Large intestine (tissue), 3 donors: ENCODE data around the gene UGGT1. TPM values are rescaled to one million over a fixed set of nuclear protein-coding genes. Genes with fewer than 3 reads are reported as not detected.

Experiments used
- DNase-seq, 2 donors: peaks; one replicate each; pipeline versions ENCODE4 v3.0.0 to v3.0.0-alpha.2; 2013
- H3K27ac ChIP-seq: one replicate; pipeline ENCODE4 v1.5.1; 2013; ENCODE audit warnings: low read length
- H3K27me3 ChIP-seq: 2 replicates; pipeline ENCODE4 v1.6.1; 2013; ENCODE audit warnings: low read length; ENCODE audit not compliant: control insufficient read depth, insufficient read depth
- H3K36me3 ChIP-seq: 2 replicates; pipeline ENCODE4 v1.6.1; 2013; ENCODE audit warnings: low read length; ENCODE audit not compliant: control insufficient read depth, insufficient read depth
- H3K4me1 ChIP-seq: one replicate; pipeline ENCODE4 v1.6.1; 2013; ENCODE audit warnings: low read length; ENCODE audit not compliant: control insufficient read depth, insufficient read depth
- H3K4me3 ChIP-seq: one replicate; pipeline ENCODE4 v1.5.1; 2013; ENCODE audit warnings: low read length
- H3K9me3 ChIP-seq: one replicate; pipeline ENCODE4 v1.6.1; 2013; ENCODE audit warnings: mild to moderate bottlenecking, low read depth, low read length, moderate library complexity; ENCODE audit not compliant: control insufficient read depth
- WGBS: methylation state at CpG from one replicate; pipeline ENCODE4 v1.1.5; 2013; ENCODE audit warnings: low lambda C conversion rate; ENCODE audit not compliant: insufficient coverage; 5-methylcytosine and 5-hydroxymethylcytosine counted together
- polyA plus RNA-seq: library from polyadenylated mRNA; unstranded; fragments of 120-200 nt; gene quantifications from one replicate; pipeline ENCODE4 v1.2.1, GENCODE V29; 2013

UGGT1 gene
- polyA plus RNA-seq, 1 donor, result 21.1 TPM

GRCh38 chr2:128103407-128103806 lies 12.4 kb downstream of the UGGT1 start:
- no peak overlapping the region for H3K27ac ChIP-seq
- H3K9me3 ChIP-seq, result no peaks in the 10 kb centered on the region
- no peaks in the 10 kb centered on the region for H3K27me3 ChIP-seq
- DNase-seq, result no peak
- no peaks in the 10 kb centered on the region for H3K4me1 ChIP-seq
- WGBS, result no CpG with 5 or more reads among the region's 1 CpG
- no peak overlapping the region for H3K4me3 ChIP-seq
- peaks cover 20% of the 10 kb centered on the region for H3K36me3 ChIP-seq

- 95% methylated on average over 4 of the region's 4 CpGs for WGBS
- H3K36me3 ChIP-seq, result peaks cover 20% of the 10 kb centered on the region
- no peaks in the 10 kb centered on the region for H3K4me1 ChIP-seq
- H3K27ac ChIP-seq, result no peak overlapping the region
- no peak overlapping the region for H3K4me3 ChIP-seq
- H3K9me3 ChIP-seq, result no peaks in the 10 kb centered on the region
- DNase-seq, result no peak
- no peaks in the 10 kb centered on the region for H3K27me3 ChIP-seq
These were observed 14.1 kb downstream of the UGGT1 start for GRCh38 chr2:128105072-128105471.

- no CpG with 5 or more reads among the region's 1 CpG for WGBS
- H3K36me3 ChIP-seq, result peaks cover 28% of the 10 kb centered on the region
- H3K4me1 ChIP-seq, result no peaks in the 10 kb centered on the region
- no peaks in the 10 kb centered on the region for H3K27me3 ChIP-seq
- H3K4me3 ChIP-seq, result no peak overlapping the region
- H3K9me3 ChIP-seq, result no peaks in the 10 kb centered on the region
- H3K27ac ChIP-seq, result no peak overlapping the region
- DNase-seq, result no peak
These were observed 17.2 kb downstream of the UGGT1 start for GRCh38 chr2:128108166-128108565.

GRCh38 chr2:128109243-128109642 lies 18.2 kb downstream of the UGGT1 start:
- Histone ChIP-seq H3K4me3 (no peak overlapping the region), H3K4me1 (no peaks in the 10 kb centered on the region), H3K36me3 (peaks cover 29% of the 10 kb centered on the region), H3K27me3 (no peaks in the 10 kb centered on the region), H3K27ac (no peak overlapping the region), H3K9me3 (no peaks in the 10 kb centered on the region)
- 80% methylated on average over 1 of the region's 4 CpGs for WGBS
- no peak for DNase-seq

GRCh38 chr2:128115921-128116623 lies 25.1 kb downstream of the UGGT1 start:
- no peak overlapping the region for H3K27ac ChIP-seq
- WGBS, result 96% methylated on average over 4 of the region's 8 CpGs
- H3K27me3 ChIP-seq, result no peaks in the 10 kb centered on the region
- H3K4me3 ChIP-seq, result no peak overlapping the region
- H3K9me3 ChIP-seq, result no peaks in the 10 kb centered on the region
- no peak for DNase-seq
- H3K36me3 ChIP-seq, result peaks cover 35% of the 10 kb centered on the region
- H3K4me1 ChIP-seq, result no peaks in the 10 kb centered on the region

- Histone ChIP-seq H3K27ac (no peak overlapping the region), H3K9me3 (no peaks in the 10 kb centered on the region), H3K27me3 (no peaks in the 10 kb centered on the region), H3K4me1 (no peaks in the 10 kb centered on the region), H3K36me3 (peaks cover 67% of the 10 kb centered on the region), H3K4me3 (no peak overlapping the region)
- no peak for DNase-seq
- 100% methylated on average over 3 of the region's 5 CpGs for WGBS
These were observed 43.6 kb downstream of the UGGT1 start for GRCh38 chr2:128134573-128134972.

GRCh38 chr2:128137094-128137616 lies 46.2 kb downstream of the UGGT1 start:
- Histone ChIP-seq H3K36me3 (peaks cover 73% of the 10 kb centered on the region), H3K4me3 (no peak overlapping the region), H3K9me3 (no peaks in the 10 kb centered on the region), H3K27ac (no peak overlapping the region), H3K27me3 (no peaks in the 10 kb centered on the region), H3K4me1 (no peaks in the 10 kb centered on the region)
- DNase-seq, result no peak
- no CpG with 5 or more reads among the region's 3 CpGs for WGBS

- H3K27me3 ChIP-seq, result no peaks in the 10 kb centered on the region
- no peaks in the 10 kb centered on the region for H3K9me3 ChIP-seq
- WGBS, result no CpG with 5 or more reads among the region's 9 CpGs
- peaks cover 55% of the 10 kb centered on the region for H3K36me3 ChIP-seq
- no peak overlapping the region for H3K27ac ChIP-seq
- no peaks in the 10 kb centered on the region for H3K4me1 ChIP-seq
- DNase-seq, result no peak
- no peak overlapping the region for H3K4me3 ChIP-seq
These were observed 48.6 kb downstream of the UGGT1 start for GRCh38 chr2:128139624-128140023.

GRCh38 chr2:128145651-128146050 lies 54.7 kb downstream of the UGGT1 start:
- H3K9me3 ChIP-seq, result no peaks in the 10 kb centered on the region
- no peaks in the 10 kb centered on the region for H3K27me3 ChIP-seq
- no peaks in the 10 kb centered on the region for H3K4me1 ChIP-seq
- 100% methylated on average over 1 of the region's 3 CpGs for WGBS
- no peak overlapping the region for H3K27ac ChIP-seq
- H3K36me3 ChIP-seq, result peaks cover 40% of the 10 kb centered on the region
- H3K4me3 ChIP-seq, result no peak overlapping the region
- DNase-seq, result no peak

- H3K9me3 ChIP-seq, result no peaks in the 10 kb centered on the region
- H3K4me3 ChIP-seq, result no peak overlapping the region
- no peaks in the 10 kb centered on the region for H3K4me1 ChIP-seq
- H3K27ac ChIP-seq, result no peak overlapping the region
- no peaks in the 10 kb centered on the region for H3K27me3 ChIP-seq
- DNase-seq, result no peak
- 76% methylated on average over 2 of the region's 3 CpGs for WGBS
- peaks cover 54% of the 10 kb centered on the region for H3K36me3 ChIP-seq
These were observed 62.8 kb downstream of the UGGT1 start for GRCh38 chr2:128153786-128154185.

- Histone ChIP-seq H3K27me3 (no peaks in the 10 kb centered on the region), H3K4me1 (no peaks in the 10 kb centered on the region), H3K27ac (no peak overlapping the region), H3K4me3 (no peak overlapping the region), H3K9me3 (no peaks in the 10 kb centered on the region), H3K36me3 (peaks cover 51% of the 10 kb centered on the region)
- WGBS, result 100% methylated on average over 1 of the region's 4 CpGs
- DNase-seq, result no peak
These were observed 63.2 kb downstream of the UGGT1 start for GRCh38 chr2:128154225-128154624.
